GM12892 (cell line): ENCODE results near the gene PCDHA13. TPM values are rescaled to one million over a fixed set of nuclear protein-coding genes. Genes with fewer than 3 reads are reported as not detected.
"Not testable (repeated sequence)": the region's sequence is repeated elsewhere in the genome, so short reads cannot be mapped to it uniquely, and the experiment has no call there.

Experiments
- DNase-seq: peaks from one replicate; pipeline ENCODE4 v3.0.0; 2011; ENCODE audit not compliant: insufficient read length
- FAIRE-seq: peaks from 2 replicates; lab custom pipeline; 2011; peaks lifted over from hg19 to GRCh38; lab: Jason Lieb, UNC
- POLR2A ChIP-seq: IDR thresholded peaks from 2 replicates; pipeline ENCODE4 v1.6.1; 2011; ENCODE audit warnings: low read depth, low read length, control low read depth
- POLR2AphosphoS5 ChIP-seq: IDR thresholded peaks from 2 replicates; pipeline ENCODE4 v1.6.1; 2011; ENCODE audit warnings: low read depth, low read length, control low read depth
- TAF1 ChIP-seq: IDR thresholded peaks from 2 replicates; pipeline ENCODE4 v1.6.1; 2011; ENCODE audit warnings: low read depth, mild to moderate bottlenecking, control low read depth, low read length, borderline replicate concordance
- polyA plus RNA-seq: library from polyadenylated mRNA; unstranded; fragments of >200 nt; gene quantifications from one replicate; pipeline ENCODE4 v1.2.1, GENCODE V29; 2012; ENCODE audit warnings: missing spikeins, inconsistent platforms; ENCODE audit not compliant: missing spikeins

The PCDHA13 gene, protein sequence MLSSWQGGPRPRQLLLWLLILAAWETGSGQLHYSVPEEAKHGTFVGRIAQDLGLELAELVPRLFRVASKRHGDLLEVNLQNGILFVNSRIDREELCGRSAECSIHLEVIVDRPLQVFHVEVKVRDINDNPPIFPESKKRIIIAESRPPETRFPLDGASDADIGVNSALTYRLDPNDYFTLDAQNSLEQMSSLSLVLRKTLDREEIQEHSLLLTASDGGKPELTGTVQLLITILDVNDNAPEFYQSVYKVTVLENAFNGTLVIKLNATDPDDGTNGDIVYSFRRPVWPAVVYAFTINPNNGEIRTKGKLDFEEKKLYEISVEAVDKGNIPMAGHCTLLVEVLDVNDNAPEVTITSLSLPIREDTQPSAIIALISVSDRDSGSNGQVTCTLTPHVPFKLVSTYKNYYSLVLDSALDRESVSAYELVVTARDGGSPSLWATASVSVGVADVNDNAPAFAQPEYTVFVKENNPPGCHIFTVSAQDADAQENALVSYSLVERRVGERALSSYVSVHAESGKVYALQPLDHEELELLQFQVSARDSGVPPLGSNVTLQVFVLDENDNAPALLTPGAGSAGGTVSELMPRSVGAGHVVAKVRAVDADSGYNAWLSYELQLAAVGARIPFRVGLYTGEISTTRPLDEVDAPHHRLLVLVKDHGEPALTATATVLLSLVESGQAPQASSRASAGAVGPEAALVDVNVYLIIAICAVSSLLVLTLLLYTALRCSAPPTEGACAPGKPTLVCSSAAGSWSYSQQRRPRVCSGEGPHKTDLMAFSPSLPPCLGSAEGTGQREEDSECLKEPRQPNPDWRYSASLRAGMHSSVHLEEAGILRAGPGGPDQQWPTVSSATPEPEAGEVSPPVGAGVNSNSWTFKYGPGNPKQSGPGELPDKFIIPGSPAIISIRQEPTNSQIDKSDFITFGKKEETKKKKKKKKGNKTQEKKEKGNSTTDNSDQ
- polyA plus RNA-seq, result not detected

DNA sequence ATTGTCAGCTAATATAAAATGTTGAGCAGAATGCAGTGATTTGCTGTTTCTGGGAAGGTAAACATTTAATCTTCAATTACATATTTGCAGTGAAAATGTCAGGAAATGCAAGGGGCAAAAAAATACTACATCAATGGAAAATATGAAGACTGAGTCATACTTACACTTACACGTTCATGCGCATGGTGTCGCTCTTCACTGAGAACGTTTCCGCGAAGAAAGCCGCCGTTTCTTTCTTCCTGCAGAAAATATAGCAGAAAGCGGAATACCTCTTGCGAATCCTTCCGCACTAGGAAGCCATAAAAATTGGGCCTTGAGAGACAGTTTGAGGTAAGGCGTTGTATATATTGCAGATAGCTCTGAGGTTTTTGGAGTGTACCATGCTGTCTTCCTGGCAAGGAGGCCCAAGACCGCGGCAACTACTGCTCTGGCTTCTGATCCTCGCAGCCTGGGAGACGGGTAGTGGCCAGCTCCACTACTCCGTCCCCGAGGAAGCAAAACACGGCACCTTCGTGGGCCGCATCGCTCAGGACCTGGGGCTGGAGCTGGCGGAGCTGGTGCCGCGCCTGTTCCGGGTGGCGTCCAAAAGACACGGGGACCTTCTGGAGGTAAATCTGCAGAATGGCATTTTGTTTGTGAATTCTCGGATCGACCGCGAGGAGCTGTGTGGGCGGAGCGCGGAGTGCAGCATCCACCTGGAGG, at the start of gene PCDHA13:
Gene PCDHA13, plus strand, starts transcription at position 236 of the 702 bp plus-strand sequence. Its CDS starts 145 bp downstream, at position 381.
- TF ChIP-seq POLR2AphosphoS5 (no peak), POLR2A (no peak), TAF1 (no peak)
- FAIRE-seq, result no peak
- DNase-seq, result no peak

DNA sequence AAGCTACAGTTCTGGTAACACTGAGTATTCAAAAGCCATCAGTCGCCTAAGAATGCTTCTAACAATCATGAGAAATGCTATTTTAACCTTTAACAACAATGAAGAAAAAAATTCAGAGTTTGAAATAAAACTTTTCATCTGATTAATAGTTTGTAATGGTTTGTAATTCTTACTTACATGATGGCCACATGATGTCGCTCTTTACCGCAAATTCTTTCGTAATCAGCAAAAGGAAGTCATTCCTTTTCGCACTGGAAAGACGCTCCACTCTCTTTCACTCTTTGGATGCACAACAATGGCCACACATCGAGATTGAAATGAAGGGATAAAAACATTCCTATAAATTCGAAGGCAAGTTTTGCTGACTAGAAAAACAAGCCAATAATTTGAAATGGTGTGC, 47.9 kb upstream of the PCDHA13 start, which contains the start of gene PCDHA7:
Gene PCDHA7, plus strand, starts transcription at position 277 of the 400 bp plus-strand sequence. Its CDS starts 115 bp downstream, at position 392.
- no peak for TF ChIP-seq TAF1
- TF ChIP-seq POLR2AphosphoS5, result no peak
- no peak for TF ChIP-seq POLR2A
- FAIRE-seq (no peak), DNase-seq (no peak)

DNA sequence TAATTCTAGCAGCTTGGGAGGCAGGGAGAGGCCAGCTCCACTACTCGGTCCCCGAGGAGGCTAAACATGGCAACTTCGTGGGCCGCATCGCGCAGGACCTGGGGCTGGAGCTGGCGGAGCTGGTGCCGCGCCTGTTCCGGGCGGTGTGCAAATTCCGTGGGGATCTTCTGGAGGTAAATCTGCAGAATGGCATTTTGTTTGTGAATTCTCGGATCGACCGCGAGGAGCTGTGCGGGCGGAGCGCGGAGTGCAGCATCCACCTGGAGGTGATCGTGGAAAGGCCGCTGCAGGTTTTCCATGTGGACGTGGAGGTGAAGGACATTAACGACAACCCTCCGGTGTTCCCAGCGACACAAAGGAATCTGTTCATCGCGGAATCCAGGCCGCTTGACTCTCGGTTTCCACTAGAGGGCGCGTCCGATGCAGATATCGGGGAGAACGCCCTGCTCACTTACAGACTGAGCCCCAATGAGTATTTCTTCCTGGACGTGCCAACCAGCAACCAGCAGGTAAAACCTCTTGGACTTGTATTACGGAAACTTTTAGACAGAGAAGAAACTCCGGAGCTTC, 47.4 kb upstream of the PCDHA13 start:
- not testable (repeated sequence) for FAIRE-seq, DNase-seq

DNA sequence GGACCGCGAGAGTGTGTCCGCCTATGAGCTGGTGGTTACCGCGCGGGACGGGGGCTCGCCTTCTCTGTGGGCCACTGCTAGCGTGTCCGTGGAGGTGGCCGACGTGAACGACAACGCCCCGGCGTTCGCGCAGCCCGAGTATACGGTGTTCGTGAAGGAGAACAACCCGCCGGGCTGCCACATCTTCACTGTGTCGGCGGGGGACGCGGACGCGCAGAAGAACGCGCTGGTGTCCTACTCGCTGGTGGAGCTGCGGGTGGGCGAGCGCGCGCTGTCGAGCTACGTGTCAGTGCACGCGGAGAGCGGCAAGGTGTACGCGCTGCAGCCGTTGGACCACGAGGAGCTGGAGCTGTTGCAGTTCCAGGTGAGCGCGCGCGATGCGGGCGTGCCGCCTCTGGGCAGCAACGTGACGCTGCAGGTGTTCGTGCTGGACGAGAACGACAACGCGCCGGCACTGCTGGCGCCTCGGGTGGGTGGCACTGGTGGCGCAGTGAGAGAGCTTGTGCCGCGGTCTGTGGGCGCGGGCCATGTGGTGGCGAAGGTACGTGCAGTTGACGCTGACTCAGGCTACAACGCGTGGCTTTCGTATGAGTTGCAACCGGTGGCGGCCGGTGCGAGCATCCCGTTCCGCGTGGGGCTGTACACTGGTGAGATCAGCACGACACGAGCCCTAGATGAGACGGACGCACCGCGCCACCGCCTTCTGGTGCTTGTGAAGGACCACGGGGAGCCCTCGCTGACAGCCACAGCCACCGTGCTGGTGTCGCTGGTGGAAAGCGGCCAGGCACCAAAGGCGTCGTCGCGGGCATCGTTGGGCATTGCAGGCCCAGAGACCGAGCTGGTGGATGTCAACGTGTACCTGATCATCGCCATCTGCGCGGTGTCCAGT, 46.1 kb upstream of the PCDHA13 start:
- no peak for FAIRE-seq
- TF ChIP-seq TAF1, result no peak
- TF ChIP-seq POLR2A, result no peak
- no peak for TF ChIP-seq POLR2AphosphoS5
- DNase-seq, result no peak

DNA sequence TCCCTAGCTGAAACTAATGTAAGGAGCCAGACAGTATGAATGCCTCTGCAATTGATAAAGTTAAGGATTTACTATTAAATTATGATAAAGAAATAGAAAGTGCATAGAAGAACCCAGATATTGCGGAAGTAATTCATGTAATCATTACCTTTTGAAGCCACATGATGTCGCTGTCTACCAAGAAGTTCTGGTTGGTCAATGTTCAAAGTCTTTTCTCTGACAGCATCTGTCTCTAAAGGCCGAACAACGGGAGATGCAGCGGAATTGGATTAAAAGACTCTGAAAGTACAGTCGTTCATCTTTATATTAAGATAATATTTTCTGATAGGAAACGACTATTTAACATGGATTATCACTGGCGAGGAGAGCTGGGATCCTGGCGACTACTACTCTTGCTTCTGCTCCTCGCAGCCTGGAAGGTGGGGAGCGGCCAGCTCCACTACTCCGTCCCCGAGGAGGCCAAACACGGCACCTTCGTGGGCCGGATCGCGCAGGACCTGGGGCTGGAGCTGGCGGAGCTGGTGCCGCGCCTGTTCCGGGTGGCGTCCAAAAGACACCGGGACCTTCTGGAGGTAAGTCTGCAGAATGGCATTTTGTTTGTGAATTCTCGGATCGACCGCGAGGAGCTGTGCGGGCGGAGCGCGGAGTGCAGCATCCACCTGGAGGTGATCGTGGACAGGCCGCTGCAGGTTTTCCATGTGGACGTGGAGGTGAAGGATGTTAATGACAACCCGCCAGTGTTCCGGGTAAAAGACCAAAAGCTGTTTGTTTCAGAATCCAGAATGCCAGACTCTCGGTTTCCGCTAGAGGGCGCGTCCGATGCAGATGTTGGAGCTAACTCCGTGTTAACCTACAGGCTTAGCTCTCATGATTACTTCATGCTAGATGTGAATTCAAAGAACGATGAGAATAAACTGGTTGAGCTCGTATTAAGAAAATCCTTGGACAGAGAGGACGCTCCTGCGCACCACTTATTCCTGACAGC, 40.7 kb upstream of the PCDHA13 start, which contains the start of gene PCDHA8:
Gene PCDHA8, plus strand, starts transcription at position 210 of the 985 bp plus-strand sequence. Its CDS starts 135 bp downstream, at position 345.
- FAIRE-seq, result no peak
- no peak for DNase-seq
- TF ChIP-seq POLR2AphosphoS5 (no peak), POLR2A (no peak), TAF1 (no peak)

DNA sequence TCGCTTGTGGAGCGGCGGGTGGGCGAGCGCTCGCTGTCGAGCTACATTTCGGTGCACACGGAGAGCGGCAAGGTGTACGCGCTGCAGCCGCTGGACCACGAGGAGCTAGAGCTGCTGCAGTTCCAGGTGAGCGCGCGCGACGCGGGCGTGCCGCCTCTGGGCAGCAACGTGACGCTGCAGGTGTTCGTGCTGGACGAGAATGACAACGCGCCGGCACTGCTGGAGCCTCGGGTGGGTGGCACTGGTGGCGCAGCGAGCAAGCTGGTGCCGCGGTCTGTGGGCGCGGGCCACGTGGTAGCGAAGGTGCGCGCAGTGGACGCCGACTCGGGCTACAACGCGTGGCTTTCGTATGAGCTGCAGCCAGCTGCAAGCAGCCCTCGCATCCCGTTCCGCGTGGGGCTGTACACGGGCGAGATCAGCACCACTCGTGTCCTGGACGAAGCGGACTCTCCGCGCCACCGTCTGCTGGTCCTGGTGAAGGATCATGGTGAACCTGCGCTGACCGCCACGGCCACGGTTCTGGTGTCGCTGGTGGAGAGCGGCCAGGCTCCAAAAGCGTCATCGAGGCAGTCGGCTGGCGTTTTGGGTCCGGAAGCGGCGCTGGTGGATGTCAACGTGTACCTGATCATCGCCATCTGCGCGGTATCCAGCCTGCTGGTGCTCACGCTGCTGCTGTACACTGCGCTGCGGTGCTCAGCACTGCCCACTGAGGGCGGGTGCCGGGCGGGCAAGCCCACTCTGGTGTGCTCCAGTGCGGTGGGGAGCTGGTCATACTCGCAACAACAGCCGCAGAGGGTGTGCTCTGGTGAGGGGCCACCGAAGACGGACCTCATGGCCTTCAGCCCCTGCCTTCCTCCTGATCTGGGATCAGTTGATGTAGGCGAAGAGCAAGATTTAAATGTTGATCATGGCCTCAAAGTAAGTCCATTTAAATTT, 38.9 kb upstream of the PCDHA13 start:
- TF ChIP-seq POLR2AphosphoS5 (no peak), TAF1 (no peak), POLR2A (no peak)
- FAIRE-seq (no peak), DNase-seq (no peak)

DNA sequence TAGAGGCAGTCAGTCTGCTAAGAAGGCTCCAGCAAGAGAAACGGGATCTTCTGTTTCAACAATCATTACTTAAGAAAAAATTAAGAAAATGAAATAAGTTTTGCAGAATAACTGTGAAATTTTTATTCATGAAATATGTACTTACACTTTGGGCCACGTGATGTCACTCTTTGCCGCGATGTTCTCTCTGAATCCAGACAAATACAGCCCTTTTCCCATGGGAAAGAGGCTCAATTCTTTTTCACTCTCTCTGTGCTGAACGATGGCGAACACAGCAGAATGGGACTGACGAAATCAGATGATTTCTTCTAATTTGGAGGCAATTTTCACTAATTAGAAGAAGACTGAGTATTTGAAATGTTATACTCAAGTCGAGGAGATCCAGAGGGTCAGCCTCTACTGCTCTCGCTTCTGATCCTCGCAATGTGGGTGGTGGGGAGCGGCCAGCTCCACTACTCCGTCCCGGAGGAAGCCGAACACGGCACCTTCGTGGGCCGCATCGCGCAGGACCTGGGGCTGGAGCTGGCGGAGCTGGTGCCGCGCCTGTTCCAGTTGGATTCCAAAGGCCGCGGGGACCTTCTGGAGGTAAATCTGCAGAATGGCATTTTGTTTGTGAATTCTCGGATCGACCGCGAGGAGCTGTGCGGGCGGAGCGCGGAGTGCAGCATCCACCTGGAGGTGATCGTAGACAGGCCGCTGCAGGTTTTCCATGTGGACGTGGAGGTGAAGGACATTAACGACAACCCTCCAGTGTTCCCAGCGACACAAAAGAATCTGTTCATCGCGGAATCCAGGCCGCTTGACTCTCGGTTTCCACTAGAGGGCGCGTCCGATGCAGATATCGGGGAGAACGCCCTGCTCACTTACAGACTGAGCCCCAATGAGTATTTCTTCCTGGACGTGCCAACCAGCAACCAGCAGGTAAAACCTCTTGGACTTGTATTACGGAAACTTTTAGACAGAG, 33.5 kb upstream of the PCDHA13 start, which contains the start of gene PCDHA9:
Gene PCDHA9, plus strand, starts transcription at position 244 of the 964 bp plus-strand sequence. Its CDS starts 114 bp downstream, at position 358.
- not testable (repeated sequence) for DNase-seq, FAIRE-seq

DNA sequence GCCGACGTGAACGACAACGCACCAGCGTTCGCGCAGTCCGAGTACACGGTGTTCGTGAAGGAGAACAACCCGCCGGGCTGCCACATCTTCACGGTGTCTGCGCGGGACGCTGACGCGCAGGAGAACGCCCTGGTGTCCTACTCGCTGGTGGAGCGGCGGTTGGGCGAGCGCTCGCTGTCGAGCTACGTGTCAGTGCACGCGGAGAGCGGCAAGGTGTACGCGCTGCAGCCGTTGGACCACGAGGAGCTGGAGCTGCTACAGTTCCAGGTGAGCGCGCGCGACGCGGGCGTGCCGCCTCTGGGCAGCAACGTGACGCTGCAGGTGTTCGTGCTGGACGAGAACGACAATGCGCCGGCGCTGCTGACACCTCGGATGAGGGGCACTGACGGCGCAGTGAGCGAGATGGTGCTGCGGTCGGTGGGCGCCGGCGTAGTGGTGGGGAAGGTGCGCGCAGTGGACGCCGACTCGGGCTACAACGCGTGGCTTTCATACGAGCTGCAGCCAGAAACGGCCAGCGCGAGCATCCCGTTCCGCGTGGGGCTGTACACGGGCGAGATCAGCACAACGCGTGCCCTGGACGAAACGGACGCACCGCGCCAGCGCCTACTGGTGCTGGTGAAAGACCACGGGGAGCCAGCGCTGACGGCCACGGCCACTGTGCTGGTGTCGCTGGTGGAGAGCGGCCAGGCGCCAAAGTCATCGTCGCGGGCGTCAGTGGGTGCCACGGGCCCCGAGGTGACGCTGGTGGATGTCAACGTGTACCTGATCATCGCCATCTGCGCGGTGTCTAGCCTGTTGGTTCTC, 31.9 kb upstream of the PCDHA13 start:
- not testable (repeated sequence) for DNase-seq, FAIRE-seq
